Midbrain (tissue), 1 donor: ENCODE results near the gene ERBB3.

Experiments used
- DNase-seq: peaks from one replicate; lab custom pipeline; 2025; lab: John Stamatoyannopoulos, UW

ERBB3 gene

DNA sequence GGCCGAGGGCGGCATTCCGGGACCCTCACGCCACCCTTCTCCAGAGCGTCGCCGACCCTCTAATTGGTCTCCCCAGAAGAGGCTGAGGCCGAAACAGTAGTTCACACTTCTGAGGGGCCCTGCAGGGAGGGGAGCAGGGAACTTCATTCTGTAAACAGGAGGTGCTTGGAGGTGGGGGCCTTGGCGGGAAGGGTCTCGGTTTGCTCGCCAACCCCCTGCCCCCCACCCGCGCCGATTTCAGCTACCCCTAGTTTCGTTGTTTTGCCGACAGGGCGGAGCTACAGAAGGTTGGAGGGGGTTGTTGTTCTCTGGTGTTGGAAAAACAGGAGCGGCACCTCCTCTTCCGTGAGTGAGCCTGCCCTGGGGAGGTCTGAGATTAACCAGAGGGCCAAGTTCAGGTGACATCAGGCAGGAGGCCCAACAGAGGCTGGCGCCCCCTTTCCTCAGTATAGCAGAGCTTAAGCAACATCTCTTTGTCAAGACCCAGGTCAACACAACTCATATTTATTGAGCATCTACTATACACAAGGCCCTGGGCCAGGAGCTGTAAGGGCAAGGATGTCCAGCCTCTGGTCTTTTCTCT lies 682 bp downstream of the ERBB3 start:
- peak; percentile 13 for DNase-seq

DNA sequence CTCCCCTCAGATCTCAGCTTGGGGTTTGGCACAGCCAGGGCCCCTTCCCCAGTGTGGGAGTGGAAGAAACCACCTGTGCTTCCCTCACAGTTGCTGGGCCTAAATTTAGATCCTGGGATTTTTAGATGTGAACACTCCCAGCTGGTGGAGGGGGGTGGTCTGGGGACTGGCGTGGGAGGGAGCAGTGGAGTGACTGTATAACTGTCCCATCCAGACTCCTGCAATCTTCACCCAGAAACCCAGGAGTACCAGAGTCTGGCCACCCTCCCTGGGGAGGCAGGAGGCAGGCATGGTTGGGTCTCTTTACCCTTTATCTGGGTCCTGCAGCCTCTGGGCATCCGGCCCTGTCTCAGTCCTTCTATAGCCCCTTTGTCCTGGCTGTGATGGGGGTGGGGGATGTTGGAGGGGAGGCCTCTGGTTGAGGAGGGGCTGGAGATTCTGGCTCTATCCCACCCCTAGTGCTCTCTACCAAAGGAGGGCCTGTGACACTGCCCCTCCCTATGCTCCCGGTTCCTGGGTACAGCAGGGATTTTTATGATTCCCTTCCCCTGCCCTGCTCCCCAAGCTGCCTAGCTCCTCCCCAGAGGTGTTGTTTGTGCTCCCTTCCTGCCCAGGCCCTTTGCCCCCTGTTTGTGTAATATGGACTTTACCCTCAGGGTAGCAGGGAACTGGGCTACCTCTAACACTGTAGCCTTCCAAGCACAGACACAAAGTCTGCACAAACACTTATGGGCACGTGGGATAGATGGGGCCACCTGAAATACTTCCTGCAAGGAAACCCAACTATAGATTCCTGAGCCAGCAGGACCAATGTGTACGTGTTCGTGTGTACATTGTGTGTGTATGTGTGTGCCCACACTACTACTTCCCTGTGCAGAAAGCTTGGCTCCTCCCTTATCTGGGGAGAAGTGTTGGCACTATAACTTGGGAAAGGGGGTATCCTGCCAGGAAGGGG lies 1.7 kb downstream of the ERBB3 start:
- DNase-seq = peak; percentile 70

GRCh38 chr12:56082382-56082781 lies 2.4 kb downstream of the ERBB3 start:
- DNase-seq = no peak

GRCh38 chr12:56082967-56083366 lies 3.0 kb downstream of the ERBB3 start:
- peak; percentile 92 for DNase-seq

DNA sequence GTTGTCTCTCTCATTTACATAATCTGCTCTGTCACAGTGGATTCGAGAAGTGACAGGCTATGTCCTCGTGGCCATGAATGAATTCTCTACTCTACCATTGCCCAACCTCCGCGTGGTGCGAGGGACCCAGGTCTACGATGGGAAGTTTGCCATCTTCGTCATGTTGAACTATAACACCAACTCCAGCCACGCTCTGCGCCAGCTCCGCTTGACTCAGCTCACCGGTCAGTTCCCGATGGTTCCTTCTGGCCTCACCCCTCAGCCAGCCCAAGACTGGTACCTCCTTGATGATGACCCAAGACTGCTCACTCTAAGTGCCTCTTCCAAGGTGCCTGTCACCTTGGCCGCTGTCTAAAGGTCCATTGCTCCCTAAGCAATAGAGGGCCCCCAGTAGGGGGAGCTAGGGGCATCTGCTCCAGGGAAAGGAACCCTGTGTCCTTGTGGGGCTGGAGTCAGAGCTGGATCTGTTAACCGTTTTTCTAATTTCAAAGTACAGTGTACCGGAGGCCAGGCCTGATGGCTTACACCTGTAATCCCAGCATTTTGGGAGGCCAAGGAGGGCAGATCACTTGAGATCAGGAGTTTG lies 5.1 kb downstream of the ERBB3 start:
- DNase-seq = no peak

GRCh38 chr12:56086096-56086495 lies 6.1 kb downstream of the ERBB3 start:
- no peak for DNase-seq

DNA sequence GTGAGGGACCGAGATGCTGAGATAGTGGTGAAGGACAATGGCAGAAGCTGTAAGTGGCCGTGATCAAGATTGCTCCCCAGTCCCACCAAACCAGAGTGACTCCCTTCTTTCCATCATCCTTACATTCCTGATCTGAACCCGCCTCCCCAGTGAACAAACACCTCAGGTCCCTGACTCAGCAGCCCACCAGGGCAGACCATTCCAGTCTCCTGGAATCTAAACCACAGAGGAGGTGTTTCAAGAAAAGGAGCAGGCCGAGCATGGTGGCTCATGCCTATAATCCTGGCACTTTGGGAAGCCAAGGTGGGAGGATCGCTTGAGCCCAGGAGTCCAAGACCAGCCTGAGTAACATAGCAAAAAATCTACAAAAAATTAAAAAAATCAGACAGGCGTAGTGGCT lies 6.6 kb downstream of the ERBB3 start:
- no peak for DNase-seq

- DNase-seq = no peak
Measured at GRCh38 chr12:56087220-56087619, 7.3 kb downstream of the ERBB3 start.

GRCh38 chr12:56097738-56098137 lies 17.8 kb downstream of the ERBB3 start:
- no peak for DNase-seq

- DNase-seq = no peak
Measured at GRCh38 chr12:56098592-56098991, 18.6 kb downstream of the ERBB3 start.

DNA sequence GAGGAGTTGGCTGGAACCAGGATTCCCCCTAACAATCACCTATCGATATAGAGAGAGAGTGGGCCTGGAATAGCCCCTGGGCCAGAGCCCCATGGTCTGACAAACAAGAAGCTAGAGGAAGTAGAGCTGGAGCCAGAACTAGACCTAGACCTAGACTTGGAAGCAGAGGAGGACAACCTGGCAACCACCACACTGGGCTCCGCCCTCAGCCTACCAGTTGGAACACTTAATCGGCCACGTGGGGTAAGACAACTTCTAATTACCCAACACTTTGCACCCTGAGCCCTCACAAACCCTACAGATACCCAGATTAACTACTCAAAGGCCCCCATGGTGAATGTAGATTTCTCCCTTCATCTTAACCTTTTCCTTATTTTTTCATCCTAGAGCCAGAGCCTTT lies 19.8 kb downstream of the ERBB3 start:
- no peak for DNase-seq

GRCh38 chr12:56101045-56101444 lies 21.1 kb downstream of the ERBB3 start:
- DNase-seq = no peak

DNA sequence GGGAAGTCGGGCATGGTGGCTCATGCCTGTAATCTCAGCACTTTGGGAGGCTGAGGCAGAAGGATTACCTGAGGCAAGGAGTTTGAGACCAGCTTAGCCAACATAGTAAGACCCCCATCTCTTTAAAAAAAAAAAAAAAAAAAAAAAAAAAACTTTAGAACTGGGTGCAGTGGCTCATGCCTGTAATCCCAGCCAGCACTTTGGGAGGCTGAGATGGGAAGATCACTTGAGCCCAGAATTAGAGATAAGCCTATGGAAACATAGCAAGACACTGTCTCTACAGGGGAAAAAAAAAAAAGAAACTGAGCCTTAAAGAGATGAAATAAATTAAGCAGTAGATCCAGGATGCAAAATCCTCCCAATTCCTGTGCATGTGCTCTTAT lies 22.7 kb downstream of the ERBB3 start:
- no peak for DNase-seq

- DNase-seq = no peak
Measured at GRCh38 chr12:56103066-56103711, 23.2 kb downstream of the ERBB3 start.

DNA sequence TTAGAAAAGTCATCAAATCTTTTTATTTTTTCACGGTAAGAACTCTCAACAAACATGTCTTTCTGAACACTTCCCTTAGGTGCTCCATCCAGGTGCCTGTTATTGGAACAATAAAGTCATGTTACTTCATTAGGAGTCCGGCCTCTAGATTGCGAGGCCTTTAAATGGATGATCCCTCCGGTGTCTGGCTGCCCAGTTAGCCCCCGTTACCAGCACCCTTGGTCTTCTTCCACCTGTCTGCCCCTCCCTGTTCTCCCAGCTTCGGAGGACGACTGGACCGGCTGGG lies 23.8 kb downstream of the ERBB3 start:
- DNase-seq = no peak

DNA sequence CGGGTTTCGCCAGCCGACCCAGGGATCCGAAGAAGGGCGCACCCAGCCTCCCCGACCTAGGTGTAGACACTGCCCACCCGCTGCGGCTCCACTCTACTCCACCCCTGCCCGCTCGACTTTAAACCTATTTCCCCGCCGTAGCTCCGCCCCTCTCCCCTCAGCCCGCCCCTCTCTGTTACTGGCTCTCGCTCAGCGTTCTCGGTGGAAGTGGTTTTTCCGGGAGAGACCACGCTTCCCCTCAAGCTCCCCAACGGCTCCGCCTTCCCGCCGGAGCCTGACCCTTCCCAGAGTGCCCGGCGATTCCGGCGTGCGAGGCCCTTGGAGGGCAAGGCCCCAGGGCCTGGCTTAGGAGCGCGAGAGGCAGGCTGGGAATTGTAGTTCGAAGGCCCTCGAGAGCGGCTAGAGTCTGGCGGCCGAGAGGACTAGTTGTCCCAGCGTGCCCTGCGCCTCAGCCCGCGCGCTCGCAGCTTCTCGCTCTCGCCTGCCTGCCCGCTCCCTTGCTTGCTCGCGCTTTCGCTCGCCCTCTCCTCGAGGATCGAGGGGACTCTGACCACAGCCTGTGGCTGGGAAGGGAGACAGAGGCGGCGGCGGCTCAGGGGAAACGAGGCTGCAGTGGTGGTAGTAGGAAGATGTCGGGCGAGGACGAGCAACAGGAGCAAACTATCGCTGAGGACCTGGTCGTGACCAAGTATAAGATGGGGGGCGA lies 24.3 kb downstream of the ERBB3 start, which contains the start of gene PA2G4:
PA2G4 (plus strand) TSS at position 451 of the 706 bp plus-strand sequence; CDS start at position 630, 179 bp downstream.
- DNase-seq = peak; percentile 99

DNA sequence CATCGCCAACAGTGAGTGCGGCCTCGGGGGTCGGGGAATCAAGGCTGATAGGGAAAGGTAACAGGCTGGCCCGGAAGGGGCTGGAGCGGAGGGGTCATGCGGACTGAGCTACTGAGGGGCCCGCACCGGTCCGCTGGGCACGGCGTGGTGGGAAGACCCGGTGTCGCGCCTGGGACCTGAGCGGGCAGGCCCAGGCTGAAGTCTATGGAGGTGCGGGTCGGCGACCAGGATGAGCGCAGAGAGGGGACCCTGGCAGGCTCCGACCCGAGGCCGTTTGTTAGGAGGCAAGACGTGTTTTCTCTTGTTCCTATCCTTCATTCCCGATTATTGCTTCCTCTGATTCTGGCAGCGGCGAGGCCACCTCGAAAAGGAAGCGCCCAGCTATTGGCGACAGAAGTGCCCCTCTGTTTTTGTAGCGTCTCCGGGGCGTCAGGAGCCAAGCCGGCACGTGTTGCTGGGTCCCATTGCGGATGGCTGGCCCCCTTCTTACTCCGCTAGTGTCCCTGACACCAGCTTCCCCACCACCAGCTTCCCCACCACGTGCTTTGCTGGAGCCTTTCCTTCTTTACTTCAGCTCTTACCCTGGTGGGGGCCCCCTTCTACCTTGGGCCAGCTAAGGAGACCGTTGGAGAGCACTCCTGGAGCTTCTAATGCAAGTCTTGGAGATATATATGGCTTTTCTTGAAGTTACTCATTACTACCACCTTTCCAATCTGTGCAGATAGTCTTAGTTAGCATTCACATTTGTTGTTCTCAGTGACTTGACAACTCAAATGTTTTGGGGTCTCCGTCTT lies 25.0 kb downstream of the ERBB3 start:
- no peak for DNase-seq

GRCh38 chr12:56105609-56105902 lies 25.6 kb downstream of the ERBB3 start:
- no peak for DNase-seq

- DNase-seq = no peak
Measured at GRCh38 chr12:56107242-56107641, 27.3 kb downstream of the ERBB3 start.

DNA sequence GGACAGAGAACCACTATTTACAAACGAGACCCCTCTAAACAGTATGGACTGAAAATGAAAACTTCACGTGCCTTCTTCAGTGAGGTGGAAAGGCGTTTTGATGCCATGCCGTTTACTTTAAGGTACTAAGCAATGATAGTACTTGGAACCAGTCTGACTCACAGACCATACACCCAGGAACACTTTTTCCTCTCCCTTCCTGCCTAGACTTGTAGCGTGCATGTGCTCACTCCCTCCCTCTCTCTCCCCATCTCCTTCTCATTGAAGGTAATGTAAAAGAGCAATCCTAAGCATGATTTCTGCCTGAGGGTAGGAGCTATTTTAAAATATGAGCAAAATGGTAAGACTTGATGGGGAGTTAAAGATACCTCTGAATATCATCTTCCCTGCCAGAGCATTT lies 30.6 kb downstream of the ERBB3 start:
- DNase-seq = no peak

DNA sequence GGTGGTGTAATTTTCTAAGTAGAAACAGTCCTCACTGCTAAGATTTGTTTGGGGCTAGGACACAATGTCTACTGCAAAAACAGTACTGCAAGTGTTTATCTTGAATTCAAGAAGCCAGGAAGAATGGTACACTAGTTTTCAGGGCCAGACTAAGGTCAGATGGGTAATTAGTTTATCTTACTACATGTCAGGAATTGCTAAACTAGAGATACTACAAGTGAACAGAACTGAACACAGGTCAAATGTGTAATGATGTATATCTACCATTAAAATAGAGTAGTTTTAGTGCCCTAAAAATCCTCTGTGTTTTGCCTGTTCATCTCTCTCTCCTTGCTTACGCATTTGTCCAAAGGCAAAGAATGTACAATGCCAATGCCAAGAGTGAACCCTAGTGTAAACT lies 34.1 kb downstream of the ERBB3 start:
- DNase-seq = no peak

DNA sequence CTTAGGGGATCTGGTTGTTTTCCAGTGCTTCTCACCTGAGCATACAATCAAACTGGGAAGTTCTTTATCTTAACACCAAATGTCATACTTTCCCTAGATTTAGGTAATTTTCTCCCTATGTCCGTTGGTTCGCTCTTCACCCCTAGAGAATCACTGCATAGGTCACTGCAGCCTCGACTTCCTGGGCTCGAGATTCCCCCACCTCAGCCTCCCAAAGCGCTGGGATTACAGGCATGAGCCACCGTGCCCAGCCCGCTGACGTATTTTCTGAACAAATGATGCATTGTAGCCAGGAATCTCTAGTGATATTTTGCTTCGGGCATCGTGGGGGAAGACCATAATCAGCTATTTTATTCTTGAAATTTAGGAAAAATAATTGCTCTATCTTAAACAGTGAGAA lies 35.4 kb downstream of the ERBB3 start:
- DNase-seq = no peak
